ENCODE data around the gene SFTPB.

DNA sequence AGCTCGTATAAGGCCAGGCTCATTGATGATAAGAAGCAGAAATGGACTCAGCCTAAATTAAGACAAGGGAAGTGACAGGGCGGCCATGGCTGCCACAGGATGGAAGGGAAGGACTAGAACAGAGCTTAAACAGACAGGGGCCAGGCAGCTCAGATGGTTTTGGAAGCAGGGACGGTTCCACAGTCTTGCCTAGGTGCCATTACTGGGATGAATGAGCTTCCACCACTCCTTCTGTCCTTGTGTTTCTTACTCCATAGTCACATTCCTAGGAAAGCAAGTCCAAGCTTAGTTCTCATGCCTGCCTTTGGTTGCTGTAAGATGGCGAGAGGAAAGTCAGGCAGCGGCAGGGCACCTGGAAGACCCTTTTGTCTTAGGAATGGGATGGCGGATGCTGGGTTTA, 38.1 kb upstream of the SFTPB start:
- TF ChIP-seq POLR2A (IDR thresholded peaks at IDR 0.05): no peak
- TF ChIP-seq, protein P1, sequence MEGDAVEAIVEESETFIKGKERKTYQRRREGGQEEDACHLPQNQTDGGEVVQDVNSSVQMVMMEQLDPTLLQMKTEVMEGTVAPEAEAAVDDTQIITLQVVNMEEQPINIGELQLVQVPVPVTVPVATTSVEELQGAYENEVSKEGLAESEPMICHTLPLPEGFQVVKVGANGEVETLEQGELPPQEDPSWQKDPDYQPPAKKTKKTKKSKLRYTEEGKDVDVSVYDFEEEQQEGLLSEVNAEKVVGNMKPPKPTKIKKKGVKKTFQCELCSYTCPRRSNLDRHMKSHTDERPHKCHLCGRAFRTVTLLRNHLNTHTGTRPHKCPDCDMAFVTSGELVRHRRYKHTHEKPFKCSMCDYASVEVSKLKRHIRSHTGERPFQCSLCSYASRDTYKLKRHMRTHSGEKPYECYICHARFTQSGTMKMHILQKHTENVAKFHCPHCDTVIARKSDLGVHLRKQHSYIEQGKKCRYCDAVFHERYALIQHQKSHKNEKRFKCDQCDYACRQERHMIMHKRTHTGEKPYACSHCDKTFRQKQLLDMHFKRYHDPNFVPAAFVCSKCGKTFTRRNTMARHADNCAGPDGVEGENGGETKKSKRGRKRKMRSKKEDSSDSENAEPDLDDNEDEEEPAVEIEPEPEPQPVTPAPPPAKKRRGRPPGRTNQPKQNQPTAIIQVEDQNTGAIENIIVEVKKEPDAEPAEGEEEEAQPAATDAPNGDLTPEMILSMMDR (IDR thresholded peaks at IDR 0.05): no peak
